ENCODE measurements around the gene PRCC.

DNA sequence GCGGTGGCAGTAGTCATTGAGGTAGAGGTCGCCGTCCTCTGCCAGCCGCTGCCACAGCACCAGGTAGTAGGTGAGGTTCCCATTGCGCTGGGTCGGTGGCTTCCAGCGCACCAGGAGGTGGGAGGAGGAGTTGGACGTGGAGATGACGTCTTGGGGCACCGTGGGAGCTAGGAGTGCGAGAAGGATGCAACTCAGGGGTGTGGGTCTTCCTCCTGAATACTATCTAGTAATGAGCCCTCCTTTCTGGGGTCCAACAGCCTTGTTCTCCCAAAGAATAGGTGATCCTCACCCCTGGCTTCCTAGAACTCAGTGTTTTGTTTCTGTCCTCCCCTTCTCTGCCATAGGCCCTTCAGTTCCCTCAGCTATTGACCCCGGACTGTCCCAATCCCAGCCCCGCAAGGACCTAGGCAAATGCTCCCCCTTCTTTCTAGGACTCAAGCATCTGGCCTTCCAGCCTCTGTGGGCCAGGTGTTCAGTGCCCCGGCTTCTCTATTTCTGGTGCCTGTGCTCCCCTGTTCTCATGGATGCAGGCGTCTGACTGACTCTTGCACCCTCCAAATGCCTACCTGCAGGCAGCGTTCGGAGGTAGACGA is 78.7 kb downstream of the PRCC start:
- TF ChIP-seq FOXP2 (optimal IDR thresholded peaks at IDR 0.05; ENCODE audit: borderline replicate concordance, extremely low read depth, extremely low read length, insufficient read depth) (no peak), TAF1 (IDR thresholded peaks at IDR 0.05; ENCODE audit: borderline replicate concordance, insufficient read depth, low read length) (no peak)
